K562 (cell line): ENCODE data around the gene DKC1.

ENCODE experiments used
- ATF4 ChIP-seq: fragments of 450-650 bp; formaldehyde crosslinking; IDR thresholded peaks from 2 replicates; pipeline ENCODE4 v1.4.0; 2022; ENCODE audit warnings: mild to moderate bottlenecking, moderate library complexity
- HMG20B ChIP-seq: fragments of 250-450 bp; sonication (Bioruptor Pico); IDR thresholded peaks from 2 replicates; pipeline ENCODE4 v1.5.0; 2021; ENCODE audit warnings: mild to moderate bottlenecking
- TF ChIP-seq, protein P1 (sequence below): fragments of 450-650 bp; IDR thresholded peaks from 2 replicates; pipeline ENCODE4 v1.6.1; 2018; ENCODE audit not compliant: partially characterized antibody
- TF ChIP-seq, protein P2 (sequence below): sonication (generic); formaldehyde crosslinking; IDR thresholded peaks from 2 replicates; pipeline ENCODE4 v1.8.1; 2023; ENCODE audit warnings: mild to moderate bottlenecking, missing genetic modification reagents
- TF ChIP-seq, protein P3 (sequence below): fragments of 450-650 bp; conservative IDR thresholded peaks from 2 replicates; pipeline ENCODE4 v1.6.1; 2016; ENCODE audit warnings: missing genetic modification characterization, low read depth, mild to moderate bottlenecking, control low read depth, missing compliant biosample characterization

DNA sequence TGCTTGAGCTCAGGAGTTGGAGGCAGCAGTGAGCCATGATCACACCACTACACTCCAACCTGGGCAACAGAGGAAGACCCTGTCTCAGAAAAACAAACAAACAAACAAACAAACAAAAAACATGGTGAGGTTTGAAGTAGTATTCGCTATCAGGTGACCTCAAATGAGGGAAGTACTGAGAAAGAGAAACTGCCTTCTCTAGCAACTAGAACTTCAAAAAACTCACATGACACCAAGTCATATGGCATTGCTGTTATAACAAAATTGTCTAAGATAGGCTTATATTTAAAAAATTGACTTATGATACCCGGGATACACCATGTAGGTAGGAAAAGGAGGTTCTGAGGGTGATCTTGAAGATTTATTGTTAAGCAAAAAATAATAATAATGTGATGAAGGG is 32.4 kb downstream of the DKC1 start:
- TF ChIP-seq ATF4 (CRISPR knock-in tag) (no peak), HMG20B (CRISPR knock-in tag) (no peak)
- TF ChIP-seq, protein P1, sequence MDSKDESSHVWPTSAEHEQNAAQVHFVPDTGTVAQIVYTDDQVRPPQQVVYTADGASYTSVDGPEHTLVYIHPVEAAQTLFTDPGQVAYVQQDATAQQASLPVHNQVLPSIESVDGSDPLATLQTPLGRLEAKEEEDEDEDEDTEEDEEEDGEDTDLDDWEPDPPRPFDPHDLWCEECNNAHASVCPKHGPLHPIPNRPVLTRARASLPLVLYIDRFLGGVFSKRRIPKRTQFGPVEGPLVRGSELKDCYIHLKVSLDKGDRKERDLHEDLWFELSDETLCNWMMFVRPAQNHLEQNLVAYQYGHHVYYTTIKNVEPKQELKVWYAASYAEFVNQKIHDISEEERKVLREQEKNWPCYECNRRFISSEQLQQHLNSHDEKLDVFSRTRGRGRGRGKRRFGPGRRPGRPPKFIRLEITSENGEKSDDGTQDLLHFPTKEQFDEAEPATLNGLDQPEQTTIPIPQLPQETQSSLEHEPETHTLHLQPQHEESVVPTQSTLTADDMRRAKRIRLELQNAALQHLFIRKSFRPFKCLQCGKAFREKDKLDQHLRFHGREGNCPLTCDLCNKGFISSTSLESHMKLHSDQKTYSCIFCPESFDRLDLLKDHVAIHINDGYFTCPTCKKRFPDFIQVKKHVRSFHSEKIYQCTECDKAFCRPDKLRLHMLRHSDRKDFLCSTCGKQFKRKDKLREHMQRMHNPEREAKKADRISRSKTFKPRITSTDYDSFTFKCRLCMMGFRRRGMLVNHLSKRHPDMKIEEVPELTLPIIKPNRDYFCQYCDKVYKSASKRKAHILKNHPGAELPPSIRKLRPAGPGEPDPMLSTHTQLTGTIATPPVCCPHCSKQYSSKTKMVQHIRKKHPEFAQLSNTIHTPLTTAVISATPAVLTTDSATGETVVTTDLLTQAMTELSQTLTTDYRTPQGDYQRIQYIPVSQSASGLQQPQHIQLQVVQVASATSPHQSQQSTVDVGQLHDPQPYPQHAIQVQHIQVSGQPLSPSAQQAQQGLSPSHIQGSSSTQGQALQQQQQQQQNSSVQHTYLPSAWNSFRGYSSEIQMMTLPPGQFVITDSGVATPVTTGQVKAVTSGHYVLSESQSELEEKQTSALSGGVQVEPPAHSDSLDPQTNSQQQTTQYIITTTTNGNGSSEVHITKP: no peak
- TF ChIP-seq, protein P2, sequence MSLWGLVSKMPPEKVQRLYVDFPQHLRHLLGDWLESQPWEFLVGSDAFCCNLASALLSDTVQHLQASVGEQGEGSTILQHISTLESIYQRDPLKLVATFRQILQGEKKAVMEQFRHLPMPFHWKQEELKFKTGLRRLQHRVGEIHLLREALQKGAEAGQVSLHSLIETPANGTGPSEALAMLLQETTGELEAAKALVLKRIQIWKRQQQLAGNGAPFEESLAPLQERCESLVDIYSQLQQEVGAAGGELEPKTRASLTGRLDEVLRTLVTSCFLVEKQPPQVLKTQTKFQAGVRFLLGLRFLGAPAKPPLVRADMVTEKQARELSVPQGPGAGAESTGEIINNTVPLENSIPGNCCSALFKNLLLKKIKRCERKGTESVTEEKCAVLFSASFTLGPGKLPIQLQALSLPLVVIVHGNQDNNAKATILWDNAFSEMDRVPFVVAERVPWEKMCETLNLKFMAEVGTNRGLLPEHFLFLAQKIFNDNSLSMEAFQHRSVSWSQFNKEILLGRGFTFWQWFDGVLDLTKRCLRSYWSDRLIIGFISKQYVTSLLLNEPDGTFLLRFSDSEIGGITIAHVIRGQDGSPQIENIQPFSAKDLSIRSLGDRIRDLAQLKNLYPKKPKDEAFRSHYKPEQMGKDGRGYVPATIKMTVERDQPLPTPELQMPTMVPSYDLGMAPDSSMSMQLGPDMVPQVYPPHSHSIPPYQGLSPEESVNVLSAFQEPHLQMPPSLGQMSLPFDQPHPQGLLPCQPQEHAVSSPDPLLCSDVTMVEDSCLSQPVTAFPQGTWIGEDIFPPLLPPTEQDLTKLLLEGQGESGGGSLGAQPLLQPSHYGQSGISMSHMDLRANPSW (CRISPR knock-in tag): no peak
- TF ChIP-seq, protein P3, sequence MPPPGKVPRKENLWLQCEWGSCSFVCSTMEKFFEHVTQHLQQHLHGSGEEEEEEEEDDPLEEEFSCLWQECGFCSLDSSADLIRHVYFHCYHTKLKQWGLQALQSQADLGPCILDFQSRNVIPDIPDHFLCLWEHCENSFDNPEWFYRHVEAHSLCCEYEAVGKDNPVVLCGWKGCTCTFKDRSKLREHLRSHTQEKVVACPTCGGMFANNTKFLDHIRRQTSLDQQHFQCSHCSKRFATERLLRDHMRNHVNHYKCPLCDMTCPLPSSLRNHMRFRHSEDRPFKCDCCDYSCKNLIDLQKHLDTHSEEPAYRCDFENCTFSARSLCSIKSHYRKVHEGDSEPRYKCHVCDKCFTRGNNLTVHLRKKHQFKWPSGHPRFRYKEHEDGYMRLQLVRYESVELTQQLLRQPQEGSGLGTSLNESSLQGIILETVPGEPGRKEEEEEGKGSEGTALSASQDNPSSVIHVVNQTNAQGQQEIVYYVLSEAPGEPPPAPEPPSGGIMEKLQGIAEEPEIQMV (tag): no peak
